GM21619 (cell line): ENCODE data around the gene TOMM6.

Source experiments
- ATAC-seq: cut with Tn5 transposase; IDR thresholded peaks from one replicate; pipeline ENCODE4 v1.9.1; 2021; ENCODE audit not compliant: unreplicated experiment

TOMM6 gene

GRCh38 chr6:41818271-41819054, 31.0 kb downstream of the TOMM6 start:
- no peak for ATAC-seq

DNA sequence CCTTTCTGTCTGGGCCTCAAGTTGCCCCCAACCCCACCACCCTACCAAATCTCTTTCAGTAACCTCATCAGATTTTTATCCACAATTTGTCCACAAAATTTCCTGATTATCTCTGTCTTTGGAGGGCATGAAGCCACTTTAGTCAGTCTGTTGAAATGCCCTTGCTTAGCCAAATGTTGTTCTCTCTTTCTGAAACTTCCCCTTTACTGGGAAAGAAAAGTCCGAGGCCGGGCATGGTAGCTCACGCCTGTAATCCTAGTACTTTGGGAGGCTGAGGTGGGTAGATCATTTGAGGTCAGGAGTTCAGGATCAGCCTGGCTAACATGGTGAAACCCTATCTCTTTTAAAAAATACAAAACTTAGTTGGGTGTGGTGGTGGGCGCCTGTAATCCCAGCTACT, 33.8 kb downstream of the TOMM6 start:
- ATAC-seq, result no peak

DNA sequence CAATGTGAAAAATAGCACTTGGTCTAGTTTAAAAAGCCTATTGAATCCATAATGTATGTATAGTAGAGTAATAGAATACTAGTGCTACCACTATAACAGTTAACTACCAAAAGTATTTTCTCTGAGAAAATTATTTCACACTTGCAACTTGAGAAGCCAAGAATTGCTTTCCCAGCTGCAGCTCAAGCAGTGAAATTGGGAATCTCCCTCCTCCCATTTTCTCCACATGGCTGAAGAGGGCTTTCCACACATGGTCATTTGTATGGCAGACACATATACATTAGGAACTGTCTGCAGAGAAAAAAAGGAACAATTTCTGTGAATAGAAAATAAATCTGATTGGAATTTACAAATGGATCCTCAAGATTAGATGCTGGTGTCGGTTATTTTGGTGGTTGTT, 34.5 kb downstream of the TOMM6 start:
- ATAC-seq, result no peak

DNA sequence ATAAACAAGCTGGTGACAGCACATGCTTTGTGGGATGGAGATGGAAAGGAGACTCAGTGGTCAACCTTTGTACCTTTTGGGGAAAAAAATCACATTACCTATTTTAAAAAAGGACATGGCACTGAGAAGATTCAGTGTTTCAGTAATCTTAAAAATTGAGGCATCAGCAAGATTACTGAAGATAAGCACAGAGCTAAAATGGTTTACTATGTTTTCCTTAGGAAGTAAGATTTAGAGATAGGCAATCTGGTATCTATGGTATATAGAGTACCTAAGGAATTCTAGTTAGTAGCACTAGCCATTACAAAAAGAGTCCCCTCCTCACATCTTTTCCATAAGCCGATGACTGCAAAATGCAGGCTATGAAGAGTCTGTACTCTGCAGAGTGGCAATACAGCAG, 35.7 kb downstream of the TOMM6 start:
- ATAC-seq, result no peak

DNA sequence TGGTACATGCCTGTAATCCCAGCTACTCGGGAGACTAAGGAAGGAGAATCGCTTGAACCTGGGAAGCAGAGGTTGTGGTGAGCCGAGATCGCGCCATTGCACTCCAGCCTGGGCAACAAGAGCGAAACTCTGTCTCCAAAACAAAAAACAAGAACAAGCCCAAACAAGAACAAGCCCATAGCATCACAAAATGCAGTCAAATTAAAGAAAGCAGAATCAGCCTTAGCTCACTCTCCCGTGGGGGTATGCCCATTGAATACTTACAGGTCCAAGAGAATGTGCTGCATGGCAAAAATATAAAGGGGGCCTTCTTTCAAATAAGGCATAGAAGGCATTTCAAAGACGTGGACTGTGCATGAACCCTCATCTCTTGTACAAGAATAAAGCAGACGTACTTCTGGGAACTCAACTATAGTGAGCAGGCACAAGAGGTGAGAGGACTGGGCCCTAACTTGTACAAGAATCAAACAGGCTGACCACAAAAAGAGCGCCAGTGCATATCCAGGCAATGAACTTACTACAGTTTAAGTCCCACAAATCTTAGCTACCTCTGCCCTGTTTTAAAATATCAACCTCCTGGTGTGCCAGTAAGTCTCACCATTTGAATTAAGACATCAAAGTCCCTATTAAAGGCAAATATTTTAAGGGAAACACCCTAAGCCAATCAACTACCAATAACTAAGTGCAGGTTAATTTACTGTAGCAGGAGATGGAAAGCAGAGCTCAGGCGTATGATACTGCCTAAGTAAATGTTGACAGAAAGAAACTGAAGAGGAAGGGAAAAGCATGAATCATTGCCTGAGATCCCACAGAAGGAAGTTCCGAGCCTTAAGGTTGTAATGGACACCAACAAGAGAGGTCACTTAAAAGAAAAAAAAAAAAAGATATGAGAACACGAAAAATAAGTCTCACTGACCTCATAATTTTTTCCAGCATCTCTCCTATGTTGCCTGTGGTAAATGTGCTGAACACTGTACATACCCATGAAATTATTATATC, 37.4 kb downstream of the TOMM6 start:
- ATAC-seq, result no peak

DNA sequence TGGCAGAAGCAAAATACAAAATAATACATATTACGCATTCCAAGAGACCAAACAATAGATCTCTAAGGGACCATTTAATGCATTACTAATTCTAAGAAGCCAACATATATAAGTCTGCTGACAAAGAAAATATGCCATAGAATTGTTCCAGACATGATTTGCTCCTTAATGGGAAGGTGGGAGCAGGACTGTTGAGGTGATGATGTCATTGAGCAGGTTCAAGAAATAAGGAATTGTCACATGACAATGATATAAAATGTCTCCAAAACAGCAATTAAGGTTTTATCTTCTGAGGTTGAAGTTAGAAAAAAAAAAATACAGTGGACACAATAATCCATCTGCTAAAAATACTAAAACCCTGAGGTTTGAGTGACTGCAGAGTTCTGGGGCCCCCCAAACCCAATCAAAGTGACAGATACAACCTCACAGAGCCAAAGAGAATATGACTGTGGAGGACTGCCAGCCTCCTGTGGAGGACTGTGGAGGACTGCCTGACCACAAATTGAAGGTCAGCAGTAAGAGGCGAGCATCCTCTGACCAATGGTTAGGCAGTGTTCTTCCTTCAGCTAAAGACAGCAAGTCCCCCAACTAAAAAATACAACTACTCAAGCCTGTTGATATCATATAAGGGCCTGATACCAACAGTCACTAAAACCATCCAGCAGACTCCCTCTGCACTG, 39.0 kb downstream of the TOMM6 start:
- ATAC-seq, result no peak

DNA sequence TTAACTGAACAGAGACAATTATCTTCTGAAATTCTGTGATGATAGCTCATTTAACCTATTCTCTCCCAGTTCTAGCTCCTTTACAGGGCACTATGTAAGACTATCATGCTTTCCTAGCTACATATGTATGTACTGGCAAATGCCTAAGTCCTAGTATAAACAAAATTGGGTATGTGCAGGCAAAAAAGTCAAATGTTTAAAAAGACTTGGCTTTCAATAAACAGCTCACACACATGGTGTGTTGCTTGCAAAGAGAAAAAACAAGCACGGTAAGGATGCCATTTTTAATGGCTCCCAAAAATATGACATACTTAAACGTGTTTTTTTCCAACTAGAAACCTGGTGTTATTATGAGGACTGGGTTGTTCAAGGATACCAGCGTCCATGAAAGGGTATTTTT, 44.8 kb downstream of the TOMM6 start:
- ATAC-seq, result no peak

GRCh38 chr6:41836022-41836659, 48.6 kb downstream of the TOMM6 start:
- no peak for ATAC-seq

DNA sequence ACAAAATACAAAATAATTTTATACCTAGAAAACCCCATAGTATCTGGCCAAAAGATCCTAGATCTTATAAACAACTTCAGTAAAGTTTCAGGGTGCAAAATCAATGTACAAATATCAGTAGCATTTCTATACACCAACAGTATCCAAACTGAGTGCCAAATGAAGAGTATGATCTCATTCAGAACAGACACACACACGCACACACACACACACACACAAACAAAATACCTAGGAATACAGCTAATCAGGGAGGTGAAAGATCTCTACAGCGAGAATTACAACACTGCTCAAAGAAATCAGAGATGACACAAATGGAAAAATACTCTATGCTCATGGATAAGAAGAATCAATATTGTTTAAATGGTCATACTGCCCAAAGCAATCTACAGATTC, 49.2 kb downstream of the TOMM6 start:
- no peak for ATAC-seq
